ENCODE measurements around the gene HES4.
A peak's percentile ranks its signal among the peaks of the same experiment; 100 is the strongest.
"Not testable (repeated sequence)": the region's sequence is repeated elsewhere in the genome, so short reads cannot be mapped to it uniquely, and the experiment has no call there.

Gene HES4

DNA sequence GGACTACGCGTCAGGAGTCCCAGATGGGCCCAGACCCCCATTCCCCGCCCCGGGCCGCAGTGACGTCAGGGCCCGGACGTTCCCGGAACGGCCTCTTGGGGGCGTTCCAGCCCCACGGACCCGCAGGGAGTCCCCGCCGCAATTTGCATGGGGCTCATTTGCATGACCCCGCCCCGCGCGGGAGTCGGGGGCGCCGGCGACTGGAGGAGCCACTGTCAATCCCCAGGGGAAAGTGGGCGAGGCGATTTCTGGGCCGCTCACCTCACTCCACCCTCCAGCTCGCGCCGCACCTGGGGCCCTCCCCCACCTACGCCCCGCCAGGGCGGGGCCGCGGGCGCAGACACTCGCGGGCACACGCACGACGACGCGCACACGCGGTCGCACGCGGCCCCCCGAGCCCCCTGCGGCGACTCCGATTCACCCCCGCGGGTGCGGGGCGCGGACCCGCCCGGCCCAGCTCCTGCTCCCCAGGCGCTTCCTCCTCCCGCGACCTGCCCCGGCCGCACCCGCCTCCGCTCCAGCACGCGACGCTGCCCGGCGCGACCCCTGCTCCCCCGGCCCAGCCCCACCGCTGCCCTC, 33.2 kb upstream of the HES4 start:
- DNase-seq, result peak; percentile 95 to 96

DNA sequence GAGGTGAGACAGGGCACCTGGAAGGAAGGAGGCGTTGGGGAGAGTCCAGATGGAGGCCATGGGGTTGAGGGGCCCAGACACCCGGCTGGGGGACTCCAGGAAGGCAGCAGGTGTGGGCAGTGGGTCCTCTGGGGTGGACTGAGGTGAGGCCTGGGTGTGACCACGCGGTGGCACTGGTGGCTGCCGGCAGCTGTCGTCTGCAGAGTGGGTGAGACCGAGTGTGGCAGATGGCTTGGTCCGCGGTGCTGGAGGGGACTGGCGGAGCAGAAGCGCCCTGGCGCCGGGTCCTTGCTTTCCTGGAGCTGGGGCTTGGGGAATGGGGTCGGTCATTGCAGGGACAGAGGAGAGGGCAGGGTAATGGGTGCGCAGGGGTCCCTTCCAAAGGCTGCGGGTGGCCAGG, 32.5 kb upstream of the HES4 start:
- no peak for DNase-seq

DNA sequence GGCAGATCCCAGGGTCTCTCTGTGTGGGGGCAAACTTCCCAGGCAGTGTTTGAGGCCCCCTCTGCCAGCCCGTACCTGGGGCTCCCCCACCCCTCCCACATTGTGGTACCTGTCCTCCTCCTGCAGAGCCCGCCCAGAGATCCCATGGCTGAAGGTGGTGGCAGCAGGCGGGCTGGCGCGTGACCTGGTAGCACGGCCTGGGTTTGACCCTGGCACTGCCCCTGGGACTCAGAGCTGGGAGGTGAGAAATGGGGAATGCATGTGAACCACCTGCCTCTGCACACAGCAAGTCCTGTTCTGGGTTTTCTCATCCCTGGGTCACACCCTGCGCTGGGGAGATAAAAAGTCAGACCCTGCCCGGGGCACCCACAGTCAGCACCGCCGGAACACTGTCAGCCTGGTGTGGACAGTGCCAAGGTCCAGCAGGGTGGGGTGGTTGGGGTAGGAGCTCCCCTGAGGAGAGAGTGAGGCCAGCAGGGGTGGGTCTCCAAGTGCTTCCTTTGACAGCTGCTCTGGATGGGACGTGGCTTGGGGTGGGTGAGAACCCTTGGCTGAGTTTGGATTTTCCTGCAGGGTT, 31.9 kb upstream of the HES4 start:
- DNase-seq, result no peak

DNA sequence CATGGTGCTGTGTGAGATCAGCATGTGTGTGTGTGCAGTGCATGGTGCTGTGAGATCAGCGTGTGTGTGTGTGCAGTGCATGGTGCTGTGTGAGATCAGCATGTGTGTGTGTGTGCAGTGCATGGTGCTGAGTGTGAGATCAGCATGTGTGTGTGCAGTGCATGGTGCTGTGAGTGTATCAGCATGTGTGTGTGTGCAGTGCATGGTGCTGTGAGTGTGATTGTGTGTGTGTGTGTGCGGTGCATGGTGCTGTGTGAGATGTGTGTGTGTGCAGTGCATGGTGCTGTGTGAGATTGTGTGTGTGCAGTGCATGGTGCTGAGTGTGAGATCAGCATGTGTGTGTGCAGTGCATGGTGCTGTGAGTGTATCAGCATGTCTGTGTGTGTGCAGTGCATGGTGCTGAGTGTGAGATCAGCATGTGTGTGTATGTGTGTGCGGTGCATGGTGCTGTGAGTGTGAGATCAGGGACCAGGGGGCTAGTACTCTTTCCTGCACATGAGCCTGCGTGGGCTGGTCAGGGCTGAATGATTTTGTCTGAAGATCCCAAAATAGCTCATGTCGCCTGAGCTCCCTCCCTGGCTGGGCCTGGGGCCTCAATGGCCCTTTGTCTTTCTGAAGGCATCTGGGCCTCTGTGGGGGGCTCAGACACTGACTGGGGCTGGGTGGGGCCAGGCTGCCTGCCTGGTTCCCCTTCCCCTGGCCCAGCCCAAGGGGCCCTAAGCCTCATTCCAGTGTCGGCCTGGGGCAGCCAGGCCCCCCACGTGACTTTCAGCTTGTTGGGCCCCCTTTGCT, 31.2 kb upstream of the HES4 start:
- DNase-seq, result not testable (repeated sequence)

DNA sequence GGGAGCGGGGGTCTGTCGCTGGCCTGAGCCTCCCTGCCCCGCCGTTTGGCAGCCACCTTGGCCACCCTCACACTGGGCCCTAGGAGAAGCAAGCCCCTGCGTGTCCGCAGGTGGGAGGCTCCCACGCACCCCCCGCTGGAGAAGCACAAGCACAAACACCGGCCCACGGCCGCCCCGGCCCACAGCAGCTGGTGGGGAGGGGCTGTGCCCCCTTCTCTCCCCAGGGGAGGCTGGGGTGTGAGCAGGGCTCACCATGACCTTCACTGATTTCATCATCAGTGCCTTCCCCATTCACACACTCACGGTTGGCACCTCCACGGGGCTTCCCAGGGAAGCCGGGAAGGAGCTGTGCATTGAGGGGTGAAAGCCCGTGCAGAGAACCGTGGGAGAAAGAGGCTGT, 27.9 kb upstream of the HES4 start:
- DNase-seq, result no peak

DNA sequence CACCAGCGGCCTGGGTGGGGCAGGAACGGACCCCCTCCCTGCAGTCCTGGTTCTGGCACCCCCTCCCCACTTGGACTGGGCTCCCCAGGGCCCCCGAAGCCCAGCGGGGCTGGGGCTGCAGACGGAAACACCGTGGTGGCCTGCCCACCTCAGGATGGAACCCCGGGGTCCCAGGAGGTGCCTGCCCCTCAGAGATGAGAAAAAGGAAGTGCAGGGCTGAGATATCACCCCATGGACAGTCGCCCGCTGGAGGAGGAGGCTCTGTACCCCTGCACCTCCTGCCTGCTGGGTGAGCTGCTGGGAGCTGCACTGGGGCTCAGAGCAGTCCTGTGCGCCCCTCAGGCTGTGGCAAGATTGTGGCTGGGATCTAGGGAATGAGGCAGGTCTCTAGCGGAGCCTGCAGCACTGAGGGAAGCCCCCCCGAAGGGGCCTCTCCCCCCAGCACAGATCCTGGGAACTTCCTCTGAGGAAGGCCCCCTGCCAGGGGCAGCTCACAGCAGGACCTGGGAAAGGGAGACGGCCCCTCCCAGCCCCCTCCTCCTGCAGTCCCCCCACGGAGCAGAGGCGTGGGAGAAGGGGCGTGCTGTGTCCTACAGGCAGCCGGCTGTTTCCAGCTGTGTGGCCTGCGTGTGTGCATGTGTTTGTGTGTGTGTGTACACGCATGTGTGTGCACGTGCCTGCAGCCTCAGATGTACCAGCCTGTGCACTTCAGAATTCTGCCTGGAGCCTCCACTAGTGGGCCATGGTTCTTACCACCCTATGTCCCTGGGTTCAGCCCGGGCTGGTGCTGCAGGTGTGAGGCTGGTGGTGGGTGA, 26.9 kb upstream of the HES4 start:
- no peak for DNase-seq

DNA sequence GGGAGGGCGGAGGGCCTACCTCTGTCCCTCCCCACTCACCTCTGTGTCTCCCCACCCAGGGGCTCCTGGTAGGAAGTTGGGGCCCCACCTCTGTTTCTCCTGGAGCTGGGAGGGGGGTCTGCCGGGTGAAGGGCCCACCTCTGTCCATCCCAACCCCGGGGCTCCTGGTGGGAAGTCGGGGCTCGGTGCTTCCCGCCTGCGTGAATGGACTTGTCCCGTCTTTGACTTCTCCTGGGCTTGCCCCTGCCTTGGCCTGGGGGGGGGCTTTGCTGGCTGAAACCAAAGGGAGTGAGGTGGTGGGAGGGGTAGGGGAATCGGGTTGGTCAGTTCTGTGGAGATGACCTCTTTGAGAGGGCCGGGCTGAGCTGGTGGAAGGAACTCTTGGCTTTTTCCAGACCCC, 25.8 kb upstream of the HES4 start:
- DNase-seq, result no peak

DNA sequence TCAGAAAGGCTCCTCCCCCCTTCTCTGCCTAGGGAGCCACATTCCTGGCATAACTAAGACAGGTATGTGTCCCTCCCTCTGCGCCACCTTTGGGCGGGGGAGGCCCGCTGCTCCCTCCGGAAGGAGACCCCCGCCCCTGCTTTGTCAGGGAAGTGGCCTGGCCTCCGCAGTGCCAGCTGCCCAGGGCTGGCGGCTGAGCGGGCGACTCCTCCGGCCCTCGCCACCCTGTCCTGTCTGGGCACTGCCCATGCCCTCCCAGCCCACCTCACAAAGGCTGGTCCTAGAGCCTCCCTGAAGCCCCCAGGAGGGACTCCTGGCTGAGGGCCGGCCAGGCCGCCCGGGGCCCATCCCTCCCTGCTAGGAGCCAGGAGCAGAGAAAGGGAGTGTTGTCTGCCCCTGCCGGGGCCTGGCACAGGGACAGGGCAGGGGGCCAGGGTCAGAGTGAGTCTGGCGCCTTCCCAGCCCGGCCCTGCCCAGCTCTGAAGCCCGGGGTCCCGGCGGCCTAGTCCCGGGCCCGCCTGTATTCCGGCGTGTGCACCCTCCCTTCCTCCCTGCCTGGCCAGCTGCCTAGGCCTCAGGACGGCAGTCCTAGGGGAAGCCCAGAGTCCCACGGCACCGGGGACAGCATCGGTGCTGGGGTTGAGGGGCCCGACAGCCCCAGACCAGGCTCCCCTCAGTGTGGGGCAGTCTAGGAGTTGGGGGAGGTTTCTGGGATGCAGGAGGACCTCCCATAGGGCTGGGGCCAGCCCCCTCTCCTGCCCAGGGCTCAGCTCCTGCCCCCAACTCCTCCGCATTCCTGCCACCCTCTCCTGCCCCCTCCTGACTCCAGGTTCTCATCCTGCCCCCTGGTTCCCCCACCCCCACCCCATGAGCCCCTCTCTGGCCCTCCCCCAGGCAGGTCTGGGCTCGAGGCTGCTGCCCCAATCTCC, 25.1 kb upstream of the HES4 start:
- no peak for DNase-seq

DNA sequence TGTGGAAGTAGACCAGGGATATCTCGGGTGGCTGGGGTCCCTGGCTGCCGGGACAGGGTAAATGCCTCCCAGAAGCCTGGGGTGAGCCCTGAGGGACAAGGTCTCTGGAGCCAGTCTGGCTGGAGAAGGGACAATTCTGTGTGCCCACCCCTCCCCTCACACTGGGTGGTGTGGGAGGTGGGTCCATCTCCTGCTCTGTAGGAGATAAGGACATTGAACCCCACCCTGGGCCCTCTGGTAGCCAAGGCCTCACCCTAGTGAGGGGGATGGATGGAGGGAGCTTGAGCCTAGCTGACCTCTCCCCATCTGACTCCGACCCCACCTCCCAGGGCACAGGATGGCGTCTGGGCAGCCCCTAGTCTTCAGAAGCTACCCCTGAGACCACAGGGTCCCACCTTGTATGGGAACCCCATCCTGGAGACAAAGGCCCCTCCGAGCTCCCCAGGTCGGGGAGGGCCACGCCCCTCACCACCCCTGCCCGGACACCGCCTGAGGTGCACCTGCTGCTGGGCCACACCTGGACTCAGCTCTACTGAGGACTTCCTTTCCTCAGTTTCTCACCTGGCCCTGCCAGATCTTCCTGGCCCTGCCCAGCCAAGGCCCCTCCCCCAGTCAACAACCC, 24.4 kb upstream of the HES4 start:
- no peak for DNase-seq

DNA sequence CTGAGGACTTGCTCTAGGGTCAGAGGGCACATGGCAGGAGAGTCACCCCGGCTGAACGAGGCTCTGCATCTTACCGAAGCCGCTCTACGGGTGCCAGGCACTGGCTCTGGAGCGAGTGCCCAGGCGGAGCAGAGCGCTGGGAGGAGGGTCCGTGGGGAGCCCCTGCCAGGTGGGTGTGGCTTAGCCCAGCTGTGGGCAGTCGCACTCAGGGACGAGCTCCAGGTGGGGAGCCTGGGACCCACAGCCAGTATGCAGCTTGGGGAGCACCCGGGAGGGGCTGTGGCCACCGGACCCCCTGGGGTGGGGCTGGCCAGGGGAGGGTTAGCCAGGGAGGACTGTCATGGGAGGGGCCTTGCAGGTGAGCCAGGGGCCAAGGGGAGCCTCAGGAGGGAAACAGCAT, 23.8 kb upstream of the HES4 start:
- DNase-seq, result no peak

DNA sequence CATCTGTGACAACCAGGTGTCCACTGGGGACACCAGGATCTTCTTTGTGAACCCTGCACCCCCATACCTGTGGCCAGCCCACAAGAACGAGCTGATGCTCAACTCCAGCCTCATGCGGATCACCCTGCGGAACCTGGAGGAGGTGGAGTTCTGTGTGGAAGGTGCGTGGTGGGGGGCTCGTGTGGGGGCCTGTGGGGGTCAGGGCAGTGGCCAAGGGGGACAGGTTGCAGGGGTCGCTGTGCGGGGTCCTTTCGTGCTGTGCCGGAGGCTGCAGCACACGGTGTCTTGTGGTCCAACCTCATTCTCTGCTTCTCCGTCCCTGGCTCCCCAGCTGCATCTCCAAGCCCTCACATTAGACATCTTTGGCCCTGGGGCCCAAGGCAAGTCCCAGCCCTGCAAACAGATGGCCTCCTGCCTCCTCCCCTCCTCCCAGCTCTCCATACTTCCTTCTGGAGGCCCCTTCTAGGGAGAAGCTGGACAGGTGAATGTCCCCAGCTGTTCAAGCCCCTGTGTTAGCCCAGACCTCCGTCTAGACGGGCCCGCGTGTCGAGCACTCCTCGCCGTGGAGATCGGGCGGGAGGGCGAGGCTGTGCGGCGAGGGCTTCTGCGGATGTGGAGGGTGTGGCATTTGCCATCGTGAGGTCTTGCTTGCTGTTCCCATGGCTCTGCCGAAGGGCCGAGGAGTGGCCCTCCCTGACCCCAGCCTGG, 22.6 kb upstream of the HES4 start:
- no peak for DNase-seq

DNA sequence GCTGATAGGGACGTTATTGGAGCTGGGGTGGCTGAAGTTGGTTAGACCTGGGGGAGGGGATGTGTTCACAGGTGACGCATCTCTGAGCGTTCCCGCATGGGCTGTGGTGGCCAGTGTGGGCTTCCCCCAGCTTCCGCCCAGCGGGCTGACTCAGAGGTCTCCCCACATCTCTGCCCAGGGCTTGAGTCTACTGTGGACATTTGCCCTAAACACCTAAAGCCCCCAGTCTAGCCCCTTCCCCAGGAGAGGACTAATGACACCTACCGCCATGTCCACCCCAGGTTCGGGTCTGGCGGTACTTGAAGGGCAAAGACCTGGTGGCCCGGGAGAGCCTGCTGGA, 22.0 kb upstream of the HES4 start:
- DNase-seq, result no peak

DNA sequence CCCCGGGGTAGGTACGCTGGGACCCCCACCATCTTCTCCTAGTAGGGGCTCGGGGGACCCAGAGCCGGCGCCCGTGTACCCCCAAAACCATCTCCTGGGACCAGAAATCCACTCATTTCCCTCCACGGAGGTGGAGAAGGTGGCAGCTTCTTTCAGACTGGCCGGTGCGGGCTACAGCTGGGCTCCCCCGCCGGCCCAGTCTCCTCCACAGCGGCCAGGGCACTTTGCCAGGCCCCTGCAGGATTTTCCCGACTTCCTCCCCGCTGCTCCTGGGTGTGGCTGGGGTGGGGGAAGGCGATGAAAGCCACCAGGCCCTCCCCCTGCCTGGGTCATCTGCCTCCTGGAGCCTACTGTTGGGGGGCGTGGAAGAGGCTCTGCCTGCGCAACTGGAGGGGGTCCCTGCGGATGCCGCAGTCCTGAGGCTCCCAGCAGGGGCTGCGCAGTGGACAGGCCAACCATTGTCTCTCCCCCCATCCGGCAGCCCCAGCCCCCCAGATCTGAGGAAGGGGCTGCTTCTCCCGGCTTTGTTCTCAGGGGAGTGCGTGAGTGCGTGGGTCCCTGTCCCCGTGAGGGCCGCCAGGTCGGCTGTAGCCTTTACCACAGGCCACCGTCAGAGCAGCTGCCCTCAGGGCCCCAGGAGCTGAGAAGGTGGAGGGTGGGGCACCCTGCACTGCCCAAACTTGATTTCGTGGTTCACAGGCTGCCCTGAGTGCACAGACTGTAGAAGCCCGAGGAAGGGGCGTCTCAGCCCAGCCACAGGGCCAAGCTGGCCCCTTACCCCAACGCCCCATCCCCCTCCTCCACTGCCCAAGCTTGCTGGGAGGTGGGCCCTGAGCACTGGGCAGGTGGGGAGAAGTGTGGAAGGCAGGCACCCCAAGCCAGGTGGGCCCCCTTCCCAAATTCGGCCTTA, 21.4 kb upstream of the HES4 start:
- DNase-seq, result no peak

DNA sequence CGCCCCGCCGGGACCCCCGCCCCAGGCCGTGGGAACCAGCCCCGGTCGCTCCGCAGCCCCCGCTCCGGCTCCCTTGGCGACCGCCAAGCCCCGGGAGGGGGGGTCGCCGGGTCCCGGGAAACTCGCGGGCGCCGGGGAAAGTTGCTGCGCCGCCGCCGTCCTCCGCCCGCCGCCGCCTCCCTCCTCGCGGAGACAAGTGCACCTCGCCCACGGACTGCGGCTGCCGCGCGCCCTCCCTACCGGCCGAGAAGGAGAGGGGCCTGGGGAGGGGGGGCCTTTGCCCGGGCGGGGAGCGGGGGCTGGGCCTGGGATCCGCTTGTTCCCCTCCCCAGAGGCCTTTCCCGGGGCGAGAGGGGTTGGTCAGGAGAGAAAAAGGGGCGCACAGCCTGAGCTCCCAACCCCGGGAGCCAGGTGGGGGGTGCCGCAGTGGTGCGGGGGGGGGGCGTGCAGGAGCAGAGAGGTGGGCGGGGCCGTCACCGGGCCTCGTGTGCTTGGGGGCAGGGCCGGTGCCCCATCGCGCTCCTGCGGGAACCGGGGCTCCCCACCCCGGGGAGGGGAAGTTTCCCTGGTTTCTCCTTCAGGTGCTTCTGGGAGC, 20.6 kb upstream of the HES4 start:
- peak in 1 of 2 experiments; percentile 64 for DNase-seq

DNA sequence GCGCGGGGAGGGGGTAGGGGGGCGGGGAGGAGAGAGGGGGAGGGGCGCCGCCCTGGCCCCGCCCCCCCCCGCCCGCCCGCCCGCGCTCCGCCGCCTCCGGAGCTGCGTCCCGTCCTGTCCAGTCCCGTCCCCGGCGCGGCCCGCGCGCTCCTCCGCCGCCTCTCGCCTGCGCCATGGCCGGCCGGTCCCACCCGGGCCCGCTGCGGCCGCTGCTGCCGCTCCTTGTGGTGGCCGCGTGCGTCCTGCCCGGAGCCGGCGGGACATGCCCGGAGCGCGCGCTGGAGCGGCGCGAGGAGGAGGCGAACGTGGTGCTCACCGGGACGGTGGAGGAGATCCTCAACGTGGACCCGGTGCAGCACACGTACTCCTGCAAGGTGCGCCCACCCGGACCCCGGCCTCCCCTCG, 20.1 kb upstream of the HES4 start, which contains the start of gene AGRN:
AGRN (plus strand) TSS at position 121 of the 405 bp plus-strand sequence; CDS start at position 174, 53 bp downstream.
- DNase-seq, result peak; percentile 61 to 66

DNA sequence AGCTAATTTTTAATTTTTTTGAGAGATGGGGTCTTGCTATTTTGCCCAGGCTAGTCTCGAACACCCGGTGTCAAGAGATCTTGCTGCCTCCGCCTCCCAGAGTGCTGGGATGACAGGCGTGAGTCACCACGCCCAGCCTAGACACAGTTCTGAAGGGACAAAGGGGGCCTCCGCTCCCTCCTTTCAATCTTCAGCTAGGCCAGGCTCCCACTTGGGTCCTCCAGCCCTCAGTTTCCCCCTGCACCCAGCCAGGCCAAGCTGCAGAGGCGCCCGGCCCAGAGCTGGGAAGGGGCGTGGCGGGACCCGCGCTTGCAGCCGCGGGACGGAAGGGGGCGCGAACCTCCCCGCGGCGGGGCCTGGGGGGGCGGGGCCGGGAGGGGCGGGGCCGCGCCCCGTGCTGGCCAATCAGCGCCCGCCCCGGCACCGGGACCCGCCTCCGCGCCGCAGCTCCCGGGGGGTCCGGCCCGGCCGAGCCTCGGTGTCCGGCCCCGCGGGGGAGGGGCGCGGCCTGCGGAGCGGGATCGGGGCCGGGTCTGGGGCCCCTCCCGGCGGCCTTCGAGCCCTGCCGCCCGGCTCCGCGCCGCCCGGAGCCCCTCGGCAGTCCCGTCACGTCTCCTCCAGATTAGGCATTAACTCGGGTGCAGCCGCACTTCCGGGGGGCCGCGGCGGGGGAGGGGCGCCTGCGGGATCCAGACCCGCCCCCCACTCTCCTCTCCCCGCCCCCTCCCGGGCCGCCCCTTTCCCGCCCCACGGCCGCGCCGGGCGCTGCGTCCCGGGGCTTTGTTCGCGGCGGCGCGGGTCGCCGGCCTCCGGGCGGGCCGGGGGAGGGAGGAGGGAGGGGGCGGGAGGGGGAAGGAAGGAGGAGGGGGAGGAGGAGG, 19.5 kb upstream of the HES4 start:
- DNase-seq, result peak; percentile 82 to 88

DNA sequence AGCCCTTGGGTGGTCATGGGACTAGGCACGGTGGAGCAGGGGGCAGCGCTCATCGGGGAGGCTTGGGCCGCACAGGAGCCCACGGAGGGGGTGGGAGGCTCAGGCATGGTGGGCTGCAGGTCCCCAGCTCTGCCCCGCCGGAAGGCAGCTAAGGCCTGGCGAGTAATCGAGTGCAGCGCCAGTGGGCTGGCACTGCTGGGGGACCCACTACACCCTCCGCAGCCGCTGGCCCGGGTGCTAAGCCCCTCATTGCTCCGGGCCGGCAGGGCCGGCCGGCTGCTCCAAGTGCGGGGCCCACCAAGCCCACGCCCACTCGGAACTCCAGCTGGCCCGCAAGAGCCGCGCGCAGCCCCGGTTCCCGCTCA, 18.4 kb upstream of the HES4 start:
- DNase-seq, result not testable (repeated sequence)
